Neutrophil (primary cell): ENCODE results near the gene CCNA1.

Experiments
- H3K27ac ChIP-seq: fragments of 200-600 bp; sonication (generic); 2 replicates; pipeline ENCODE4 v1.5.1; 2016; ENCODE audit warnings: mild to moderate bottlenecking, moderate library complexity
- H3K27me3 ChIP-seq: fragments of 200-600 bp; sonication (generic); 2 replicates; pipeline ENCODE4 v1.6.0; 2016; ENCODE audit warnings: mild to moderate bottlenecking
- H3K36me3 ChIP-seq: fragments of 200-600 bp; sonication (generic); 2 replicates; pipeline ENCODE4 v1.5.1; 2017
- H3K4me1 ChIP-seq, 2 experiments: fragments of 200-600 bp in 1 of 2; sonication (generic) in 1 of 2; 1 replicate in 1 of 2; 2 replicates in 1 of 2; pipeline versions ENCODE4 v1.5.1 to v1.6.1; 2013 to 2016; ENCODE audit warnings: low read depth in 1 of 2, low read length in 1 of 2, mild to moderate bottlenecking in 1 of 2, moderate library complexity in 1 of 2; ENCODE audit not compliant: control insufficient read depth in 1 of 2, insufficient read depth in 1 of 2
- H3K4me3 ChIP-seq, 2 experiments: fragments of 200-600 bp in 1 of 2; sonication (generic) in 1 of 2; 1 replicate in 1 of 2; 2 replicates in 1 of 2; pipeline ENCODE4 v1.5.1; 2013 to 2016; ENCODE audit warnings: low read depth in 1 of 2, low read length in 1 of 2, mild to moderate bottlenecking in 1 of 2, moderate library complexity in 1 of 2
- H3K9me3 ChIP-seq: fragments of 200-600 bp; sonication (generic); 2 replicates; pipeline ENCODE4 v1.5.1; 2016
- CTCF ChIP-seq: fragments of 200-600 bp; sonication (generic); IDR thresholded peaks from 2 replicates; pipeline ENCODE4 v1.5.1; 2016; ENCODE audit warnings: antibody characterized with exemption

The CCNA1 gene

GRCh38 chr13:36480726-36481427, 48.6 kb downstream of the CCNA1 start:
- Histone ChIP-seq H3K4me3 (no peak overlapping the region), H3K27me3 (no peaks in the 10 kb centered on the region), H3K36me3 (no peaks in the 10 kb centered on the region), H3K4me1 (no peaks in the 10 kb centered on the region), H3K9me3 (no peaks in the 10 kb centered on the region), H3K27ac (no peak overlapping the region)
- TF ChIP-seq CTCF: no peak

- Histone ChIP-seq H3K4me1 (no peaks in the 10 kb centered on the region), H3K36me3 (no peaks in the 10 kb centered on the region), H3K27me3 (no peaks in the 10 kb centered on the region), H3K4me3 (no peak overlapping the region), H3K27ac (no peak overlapping the region), H3K9me3 (no peaks in the 10 kb centered on the region)
- no peak for TF ChIP-seq CTCF
Observed at GRCh38 chr13:36490055-36490454, 57.8 kb downstream of the CCNA1 start.
